Fibroblast of lung (primary cell): ENCODE results near the gene NTRK2.

Source experiments
- EZH2 ChIP-seq: IDR thresholded peaks from 2 replicates; pipeline ENCODE4 v1.5.1; 2012; ENCODE audit warnings: low read length, control low read depth, mild to moderate bottlenecking; ENCODE audit errors: missing control alignments
- TF ChIP-seq, protein P1 (sequence below), 2 donors: IDR thresholded peaks in 1 of 2; conservative IDR thresholded peaks in 1 of 2; 1 replicate in 1 of 2; 2 replicates in 1 of 2; pipeline ENCODE4 v1.5.1; 2011 to 2012; ENCODE audit warnings: low read length in 2 of 2, control low read depth in 1 of 2, inconsistent platforms in 1 of 2, low read depth in 1 of 2, mild to moderate bottlenecking in 1 of 2

DNA sequence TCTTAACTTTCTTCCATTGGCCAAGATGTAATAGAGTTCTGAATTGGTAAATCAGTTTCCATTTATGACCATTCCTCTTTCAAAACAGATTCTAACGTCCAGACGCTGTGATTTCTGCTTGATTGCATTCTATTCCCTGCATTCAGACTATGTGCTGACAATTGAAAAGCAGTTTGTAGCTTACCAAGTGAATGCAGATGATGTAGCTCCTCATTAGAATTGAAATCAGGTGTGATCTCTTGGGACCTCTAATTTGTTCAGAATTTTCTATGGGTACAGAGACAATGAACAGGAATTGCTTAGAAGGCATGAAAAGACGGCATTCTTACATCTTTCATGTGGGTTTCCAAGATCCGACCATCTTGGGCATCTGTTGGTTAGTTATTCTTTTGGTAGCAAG lies 191.9 kb downstream of the NTRK2 start:
- no peak for TF ChIP-seq EZH2
- TF ChIP-seq, protein P1, sequence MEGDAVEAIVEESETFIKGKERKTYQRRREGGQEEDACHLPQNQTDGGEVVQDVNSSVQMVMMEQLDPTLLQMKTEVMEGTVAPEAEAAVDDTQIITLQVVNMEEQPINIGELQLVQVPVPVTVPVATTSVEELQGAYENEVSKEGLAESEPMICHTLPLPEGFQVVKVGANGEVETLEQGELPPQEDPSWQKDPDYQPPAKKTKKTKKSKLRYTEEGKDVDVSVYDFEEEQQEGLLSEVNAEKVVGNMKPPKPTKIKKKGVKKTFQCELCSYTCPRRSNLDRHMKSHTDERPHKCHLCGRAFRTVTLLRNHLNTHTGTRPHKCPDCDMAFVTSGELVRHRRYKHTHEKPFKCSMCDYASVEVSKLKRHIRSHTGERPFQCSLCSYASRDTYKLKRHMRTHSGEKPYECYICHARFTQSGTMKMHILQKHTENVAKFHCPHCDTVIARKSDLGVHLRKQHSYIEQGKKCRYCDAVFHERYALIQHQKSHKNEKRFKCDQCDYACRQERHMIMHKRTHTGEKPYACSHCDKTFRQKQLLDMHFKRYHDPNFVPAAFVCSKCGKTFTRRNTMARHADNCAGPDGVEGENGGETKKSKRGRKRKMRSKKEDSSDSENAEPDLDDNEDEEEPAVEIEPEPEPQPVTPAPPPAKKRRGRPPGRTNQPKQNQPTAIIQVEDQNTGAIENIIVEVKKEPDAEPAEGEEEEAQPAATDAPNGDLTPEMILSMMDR (conservative IDR thresholded peaks at IDR 0.05 in 1 of 2, IDR thresholded peaks at IDR 0.05 in 1 of 2; ENCODE audit: low read depth in 1 of 2, low read length in 2 of 2), result no peak
